ENCODE data around the gene GABPA.

DNA sequence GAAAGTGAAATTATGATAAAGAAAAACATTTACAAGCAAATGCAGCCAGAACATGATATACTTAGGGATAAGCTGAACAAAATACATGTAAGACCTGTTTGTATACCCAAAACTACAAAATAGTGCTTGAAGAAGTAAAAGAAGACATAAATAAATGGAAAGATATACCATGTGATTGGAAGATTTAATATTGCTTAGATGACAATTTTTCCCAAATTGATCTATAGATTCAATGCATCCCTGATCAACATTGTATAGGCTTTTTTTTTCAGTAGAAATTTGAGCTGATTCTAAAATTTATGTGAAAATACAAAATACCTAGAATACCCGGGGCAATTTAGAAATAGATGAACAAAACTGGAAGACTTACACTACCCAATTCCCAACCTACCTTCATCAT, 76.4 kb downstream of the GABPA start:
- TF ChIP-seq ZNF514 (tag by site-specific recombination; IDR thresholded peaks at IDR 0.05) (no peak), RBAK (tag by site-specific recombination; IDR thresholded peaks at IDR 0.05) (no peak), ZNF24 (tag by site-specific recombination; IDR thresholded peaks at IDR 0.05) (no peak), TCF7L2 (IDR thresholded peaks at IDR 0.05; ENCODE audit: borderline replicate concordance, low read depth, low read length) (no peak), ZNF707 (tag by site-specific recombination; IDR thresholded peaks at IDR 0.05) (no peak)
- TF ChIP-seq, protein P1, sequence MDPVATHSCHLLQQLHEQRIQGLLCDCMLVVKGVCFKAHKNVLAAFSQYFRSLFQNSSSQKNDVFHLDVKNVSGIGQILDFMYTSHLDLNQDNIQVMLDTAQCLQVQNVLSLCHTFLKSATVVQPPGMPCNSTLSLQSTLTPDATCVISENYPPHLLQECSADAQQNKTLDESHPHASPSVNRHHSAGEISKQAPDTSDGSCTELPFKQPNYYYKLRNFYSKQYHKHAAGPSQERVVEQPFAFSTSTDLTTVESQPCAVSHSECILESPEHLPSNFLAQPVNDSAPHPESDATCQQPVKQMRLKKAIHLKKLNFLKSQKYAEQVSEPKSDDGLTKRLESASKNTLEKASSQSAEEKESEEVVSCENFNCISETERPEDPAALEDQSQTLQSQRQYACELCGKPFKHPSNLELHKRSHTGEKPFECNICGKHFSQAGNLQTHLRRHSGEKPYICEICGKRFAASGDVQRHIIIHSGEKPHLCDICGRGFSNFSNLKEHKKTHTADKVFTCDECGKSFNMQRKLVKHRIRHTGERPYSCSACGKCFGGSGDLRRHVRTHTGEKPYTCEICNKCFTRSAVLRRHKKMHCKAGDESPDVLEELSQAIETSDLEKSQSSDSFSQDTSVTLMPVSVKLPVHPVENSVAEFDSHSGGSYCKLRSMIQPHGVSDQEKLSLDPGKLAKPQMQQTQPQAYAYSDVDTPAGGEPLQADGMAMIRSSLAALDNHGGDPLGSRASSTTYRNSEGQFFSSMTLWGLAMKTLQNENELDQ (tag by site-specific recombination; IDR thresholded peaks at IDR 0.05; ENCODE audit: low read depth), result no peak
- TF ChIP-seq, protein P2, sequence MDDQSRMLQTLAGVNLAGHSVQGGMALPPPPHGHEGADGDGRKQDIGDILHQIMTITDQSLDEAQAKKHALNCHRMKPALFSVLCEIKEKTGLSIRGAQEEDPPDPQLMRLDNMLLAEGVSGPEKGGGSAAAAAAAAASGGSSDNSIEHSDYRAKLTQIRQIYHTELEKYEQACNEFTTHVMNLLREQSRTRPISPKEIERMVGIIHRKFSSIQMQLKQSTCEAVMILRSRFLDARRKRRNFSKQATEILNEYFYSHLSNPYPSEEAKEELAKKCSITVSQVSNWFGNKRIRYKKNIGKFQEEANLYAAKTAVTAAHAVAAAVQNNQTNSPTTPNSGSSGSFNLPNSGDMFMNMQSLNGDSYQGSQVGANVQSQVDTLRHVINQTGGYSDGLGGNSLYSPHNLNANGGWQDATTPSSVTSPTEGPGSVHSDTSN (CRISPR knock-in tag; IDR thresholded peaks at IDR 0.05), result no peak
- TF ChIP-seq, protein P3, sequence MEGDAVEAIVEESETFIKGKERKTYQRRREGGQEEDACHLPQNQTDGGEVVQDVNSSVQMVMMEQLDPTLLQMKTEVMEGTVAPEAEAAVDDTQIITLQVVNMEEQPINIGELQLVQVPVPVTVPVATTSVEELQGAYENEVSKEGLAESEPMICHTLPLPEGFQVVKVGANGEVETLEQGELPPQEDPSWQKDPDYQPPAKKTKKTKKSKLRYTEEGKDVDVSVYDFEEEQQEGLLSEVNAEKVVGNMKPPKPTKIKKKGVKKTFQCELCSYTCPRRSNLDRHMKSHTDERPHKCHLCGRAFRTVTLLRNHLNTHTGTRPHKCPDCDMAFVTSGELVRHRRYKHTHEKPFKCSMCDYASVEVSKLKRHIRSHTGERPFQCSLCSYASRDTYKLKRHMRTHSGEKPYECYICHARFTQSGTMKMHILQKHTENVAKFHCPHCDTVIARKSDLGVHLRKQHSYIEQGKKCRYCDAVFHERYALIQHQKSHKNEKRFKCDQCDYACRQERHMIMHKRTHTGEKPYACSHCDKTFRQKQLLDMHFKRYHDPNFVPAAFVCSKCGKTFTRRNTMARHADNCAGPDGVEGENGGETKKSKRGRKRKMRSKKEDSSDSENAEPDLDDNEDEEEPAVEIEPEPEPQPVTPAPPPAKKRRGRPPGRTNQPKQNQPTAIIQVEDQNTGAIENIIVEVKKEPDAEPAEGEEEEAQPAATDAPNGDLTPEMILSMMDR (tag by site-specific recombination; IDR thresholded peaks at IDR 0.05), result no peak
- TF ChIP-seq, protein P4, sequence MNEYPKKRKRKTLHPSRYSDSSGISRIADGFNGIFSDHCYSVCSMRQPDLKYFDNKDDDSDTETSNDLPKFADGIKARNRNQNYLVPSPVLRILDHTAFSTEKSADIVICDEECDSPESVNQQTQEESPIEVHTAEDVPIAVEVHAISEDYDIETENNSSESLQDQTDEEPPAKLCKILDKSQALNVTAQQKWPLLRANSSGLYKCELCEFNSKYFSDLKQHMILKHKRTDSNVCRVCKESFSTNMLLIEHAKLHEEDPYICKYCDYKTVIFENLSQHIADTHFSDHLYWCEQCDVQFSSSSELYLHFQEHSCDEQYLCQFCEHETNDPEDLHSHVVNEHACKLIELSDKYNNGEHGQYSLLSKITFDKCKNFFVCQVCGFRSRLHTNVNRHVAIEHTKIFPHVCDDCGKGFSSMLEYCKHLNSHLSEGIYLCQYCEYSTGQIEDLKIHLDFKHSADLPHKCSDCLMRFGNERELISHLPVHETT (tag by site-specific recombination; IDR thresholded peaks at IDR 0.05), result no peak
- TF ChIP-seq, protein P5, sequence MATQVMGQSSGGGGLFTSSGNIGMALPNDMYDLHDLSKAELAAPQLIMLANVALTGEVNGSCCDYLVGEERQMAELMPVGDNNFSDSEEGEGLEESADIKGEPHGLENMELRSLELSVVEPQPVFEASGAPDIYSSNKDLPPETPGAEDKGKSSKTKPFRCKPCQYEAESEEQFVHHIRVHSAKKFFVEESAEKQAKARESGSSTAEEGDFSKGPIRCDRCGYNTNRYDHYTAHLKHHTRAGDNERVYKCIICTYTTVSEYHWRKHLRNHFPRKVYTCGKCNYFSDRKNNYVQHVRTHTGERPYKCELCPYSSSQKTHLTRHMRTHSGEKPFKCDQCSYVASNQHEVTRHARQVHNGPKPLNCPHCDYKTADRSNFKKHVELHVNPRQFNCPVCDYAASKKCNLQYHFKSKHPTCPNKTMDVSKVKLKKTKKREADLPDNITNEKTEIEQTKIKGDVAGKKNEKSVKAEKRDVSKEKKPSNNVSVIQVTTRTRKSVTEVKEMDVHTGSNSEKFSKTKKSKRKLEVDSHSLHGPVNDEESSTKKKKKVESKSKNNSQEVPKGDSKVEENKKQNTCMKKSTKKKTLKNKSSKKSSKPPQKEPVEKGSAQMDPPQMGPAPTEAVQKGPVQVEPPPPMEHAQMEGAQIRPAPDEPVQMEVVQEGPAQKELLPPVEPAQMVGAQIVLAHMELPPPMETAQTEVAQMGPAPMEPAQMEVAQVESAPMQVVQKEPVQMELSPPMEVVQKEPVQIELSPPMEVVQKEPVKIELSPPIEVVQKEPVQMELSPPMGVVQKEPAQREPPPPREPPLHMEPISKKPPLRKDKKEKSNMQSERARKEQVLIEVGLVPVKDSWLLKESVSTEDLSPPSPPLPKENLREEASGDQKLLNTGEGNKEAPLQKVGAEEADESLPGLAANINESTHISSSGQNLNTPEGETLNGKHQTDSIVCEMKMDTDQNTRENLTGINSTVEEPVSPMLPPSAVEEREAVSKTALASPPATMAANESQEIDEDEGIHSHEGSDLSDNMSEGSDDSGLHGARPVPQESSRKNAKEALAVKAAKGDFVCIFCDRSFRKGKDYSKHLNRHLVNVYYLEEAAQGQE (tag by site-specific recombination; IDR thresholded peaks at IDR 0.05), result no peak

All from HEK293 (cell line).